H4 (cell line): ENCODE data around the gene PLEKHA6. TPM values are rescaled to one million over a fixed set of nuclear protein-coding genes. Genes with fewer than 3 reads are reported as not detected.
A peak's percentile ranks its signal among the peaks of the same experiment; 100 is the strongest.

Experiments
- DNase-seq: peaks from one replicate; pipeline ENCODE4 v3.0.0-alpha.2; 2015; ENCODE audit warnings: low spot score
- total RNA-seq: library from RNA; depleted of rRNA; stranded (reverse); fragments of >200 nt; shearing (Covaris generic); gene quantifications from 2 replicates; pipeline ENCODE4 v1.2.3, GENCODE V29; 2014

Gene PLEKHA6
- total RNA-seq, 1 experiment from 2014 or later: 1.2 TPM

DNA sequence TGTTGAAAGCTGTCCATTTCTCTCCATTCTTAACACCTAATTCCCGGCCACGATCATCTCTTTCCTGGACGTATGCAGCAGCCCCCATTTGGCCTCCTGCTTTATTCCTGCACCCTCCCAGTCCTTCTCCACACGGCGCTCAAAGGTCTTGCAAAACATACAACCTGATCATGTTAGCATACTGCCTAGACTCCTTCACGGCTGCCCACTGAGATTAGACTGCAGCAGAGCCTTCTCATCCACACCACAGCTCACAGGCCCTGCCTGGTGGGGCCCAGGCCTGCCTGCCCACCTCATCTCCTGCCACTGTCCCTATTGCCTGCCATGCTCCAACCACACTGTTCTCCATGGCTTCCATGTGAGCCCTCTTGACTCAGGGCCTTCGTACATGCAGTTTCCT lies 148.7 kb downstream of the PLEKHA6 start:
- no peak for DNase-seq

DNA sequence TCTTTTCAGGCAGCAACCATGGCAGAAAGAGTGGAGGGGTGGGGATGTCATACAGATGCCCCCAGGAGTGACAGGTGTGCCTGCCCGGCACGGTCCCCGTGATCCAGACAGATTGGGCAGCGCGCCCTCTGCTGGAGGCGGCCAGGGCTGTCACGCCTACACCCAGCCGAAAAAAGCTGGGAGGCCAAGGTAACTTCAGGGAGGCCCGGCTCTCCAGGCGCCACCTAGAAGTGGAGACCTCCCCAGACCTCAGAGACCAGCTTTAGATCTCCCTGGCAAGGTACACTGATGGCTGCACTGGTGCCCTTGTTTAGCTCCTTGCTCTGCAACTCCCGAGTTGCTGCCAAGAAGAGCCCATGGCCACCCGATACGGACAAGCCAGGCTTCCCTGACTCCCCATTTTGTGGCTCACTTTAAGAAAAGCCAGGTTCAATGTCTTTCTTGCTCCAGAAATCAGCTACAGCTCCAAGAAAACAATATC lies 152.6 kb downstream of the PLEKHA6 start:
- DNase-seq: peak; percentile 21

DNA sequence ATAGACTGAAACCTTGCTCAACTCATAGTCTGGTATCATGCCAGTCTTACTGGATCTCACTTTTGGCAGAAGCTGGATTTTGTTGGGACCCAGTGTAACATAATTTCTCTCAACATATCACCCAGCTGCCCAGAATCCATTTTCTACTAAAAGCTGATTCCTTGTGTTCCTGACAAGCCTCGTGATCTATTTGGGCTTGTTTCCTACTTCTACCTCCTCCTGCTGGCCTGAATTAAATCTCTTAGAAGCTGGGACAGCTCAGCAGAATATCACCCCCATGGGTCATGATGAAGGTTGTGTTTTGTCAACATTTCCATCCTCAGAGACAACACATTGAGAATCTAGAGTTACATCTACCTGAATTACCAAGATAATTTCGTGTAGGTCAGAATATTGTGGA lies 153.6 kb downstream of the PLEKHA6 start:
- DNase-seq: no peak

DNA sequence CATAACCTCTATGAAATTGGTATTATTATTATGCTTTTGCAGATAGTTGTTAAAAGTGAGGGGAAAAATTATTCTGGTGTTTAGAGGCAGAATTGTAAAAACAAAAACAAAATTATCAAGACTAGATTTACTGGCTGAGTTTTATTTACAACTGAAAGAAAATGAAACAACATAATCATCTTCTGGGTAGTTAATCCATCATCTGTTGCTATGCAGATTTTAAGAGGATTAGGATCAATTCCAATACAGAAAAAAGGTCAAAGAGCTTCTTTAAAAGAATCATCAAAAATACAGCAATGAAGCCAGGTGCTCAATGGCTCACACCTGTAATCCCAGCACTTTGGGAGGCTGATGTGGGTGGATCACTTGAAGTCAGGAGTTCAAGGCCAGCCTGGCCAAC lies 154.2 kb downstream of the PLEKHA6 start:
- DNase-seq: no peak

DNA sequence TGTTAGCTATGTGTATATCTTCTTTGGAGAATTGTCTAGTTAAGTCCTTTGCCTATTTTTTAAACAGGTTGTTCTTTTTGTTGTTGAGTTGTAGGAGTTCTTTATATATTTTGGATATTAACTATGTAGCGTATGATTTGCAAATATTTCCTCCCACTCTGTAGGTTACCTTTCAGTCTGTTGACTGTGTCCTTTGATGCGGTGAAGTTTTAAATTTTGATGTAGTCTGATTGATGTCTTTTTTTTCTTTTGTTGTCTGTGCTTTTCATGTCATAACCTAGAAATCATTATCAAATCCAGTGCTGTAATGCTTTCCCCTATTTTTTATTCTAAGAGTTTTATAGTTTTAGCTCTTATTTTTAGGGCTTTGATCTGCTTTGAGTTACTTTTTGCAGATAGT lies 154.8 kb downstream of the PLEKHA6 start:
- no peak for DNase-seq

DNA sequence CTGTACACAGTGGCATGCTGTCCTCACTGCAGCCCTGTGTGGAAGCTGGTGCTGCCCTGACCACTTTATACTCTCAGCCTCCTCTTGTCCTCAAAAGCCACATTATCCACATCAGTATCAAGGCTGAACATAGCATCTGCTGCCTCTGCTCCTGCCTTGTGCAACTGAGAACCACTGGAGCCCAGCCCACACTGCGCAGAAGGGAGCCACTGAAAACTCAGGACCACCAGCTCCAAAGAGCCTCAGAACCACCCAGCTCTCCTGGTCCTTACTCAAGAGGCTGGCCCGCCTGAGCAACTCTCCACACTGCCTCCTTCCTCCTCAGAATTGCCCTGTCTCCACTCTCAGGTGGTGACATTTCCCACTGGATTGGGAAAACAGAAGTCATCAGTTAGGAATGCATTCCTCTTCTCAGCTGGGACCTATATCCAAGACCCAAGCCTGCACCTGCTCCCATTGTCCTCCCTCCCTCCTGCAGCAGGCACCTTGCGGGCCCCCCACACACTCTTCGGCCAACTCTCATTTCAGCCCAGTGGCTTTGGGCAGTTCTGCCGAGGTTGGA lies 156.4 kb downstream of the PLEKHA6 start:
- DNase-seq: no peak

DNA sequence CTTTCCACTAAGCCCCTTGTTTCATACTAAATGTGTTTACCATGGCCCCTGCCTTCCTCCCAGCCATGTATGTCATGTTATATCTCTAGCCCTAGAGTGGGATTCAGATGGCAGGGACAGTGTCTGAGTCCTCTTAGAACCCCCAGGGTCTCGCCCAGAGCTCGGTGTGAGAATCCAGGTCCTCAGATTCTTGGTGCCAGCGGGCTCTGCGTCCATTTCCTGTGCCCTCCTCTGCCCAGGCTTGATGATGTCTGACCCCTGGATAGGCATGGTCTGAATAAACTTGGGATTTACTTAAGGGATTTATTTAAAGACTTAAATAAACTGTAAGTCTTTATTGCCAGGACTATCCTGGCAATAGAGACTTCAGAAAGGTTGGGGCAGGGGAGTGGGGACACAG lies 157.2 kb downstream of the PLEKHA6 start:
- no peak for DNase-seq

DNA sequence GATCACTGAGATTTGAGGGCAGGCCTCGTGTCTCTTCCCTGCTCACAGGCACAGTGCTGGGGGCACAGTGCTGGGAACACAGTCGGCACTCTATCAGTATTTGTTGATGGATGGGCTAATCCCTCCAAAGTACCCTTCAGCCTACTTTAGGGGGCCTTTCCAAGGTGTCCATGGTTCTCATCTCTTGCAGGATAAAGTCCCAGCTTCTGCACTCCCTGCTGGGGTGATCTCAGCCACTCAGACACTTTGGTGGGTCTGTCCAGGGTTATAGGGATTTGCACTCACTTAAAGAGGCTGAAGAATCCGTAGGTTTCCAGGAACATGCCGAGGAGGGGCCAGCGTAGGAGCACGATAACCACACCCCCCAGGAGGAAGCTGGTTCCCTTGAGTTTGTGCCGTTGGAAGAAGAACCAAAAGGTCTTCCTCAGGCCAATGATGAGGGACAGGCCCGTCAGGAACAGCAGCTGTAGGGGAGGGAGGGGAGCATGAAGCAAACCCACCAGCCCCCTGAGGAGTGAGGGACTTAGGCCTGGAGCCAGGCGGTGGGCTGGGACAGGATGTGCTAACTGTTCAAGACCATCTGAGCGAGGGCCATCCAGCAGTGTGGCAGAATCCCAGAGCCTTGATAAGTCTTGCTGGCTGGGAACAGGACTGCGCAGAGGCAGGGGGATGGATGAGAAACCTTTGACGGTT lies 158.2 kb downstream of the PLEKHA6 start:
- DNase-seq: no peak

DNA sequence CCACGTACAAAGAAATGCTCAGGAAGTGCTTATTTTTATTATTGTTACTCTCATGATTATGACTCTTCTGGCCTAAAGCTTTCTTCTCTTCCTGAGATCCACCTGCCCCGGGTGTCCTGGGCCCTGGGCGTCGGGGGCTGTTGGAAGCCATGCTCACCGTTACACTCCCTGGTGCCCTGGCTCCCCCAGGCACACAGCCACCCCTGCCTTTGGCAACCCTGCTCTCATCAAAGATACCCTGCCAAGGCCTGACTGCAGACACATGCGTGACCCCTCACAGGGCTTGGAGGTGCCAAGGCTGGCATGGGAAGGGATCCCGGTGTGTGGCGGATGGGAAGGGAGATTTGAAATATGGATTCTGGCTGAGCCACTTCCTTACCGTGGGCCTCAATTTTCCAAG lies 160.2 kb downstream of the PLEKHA6 start:
- DNase-seq: no peak

DNA sequence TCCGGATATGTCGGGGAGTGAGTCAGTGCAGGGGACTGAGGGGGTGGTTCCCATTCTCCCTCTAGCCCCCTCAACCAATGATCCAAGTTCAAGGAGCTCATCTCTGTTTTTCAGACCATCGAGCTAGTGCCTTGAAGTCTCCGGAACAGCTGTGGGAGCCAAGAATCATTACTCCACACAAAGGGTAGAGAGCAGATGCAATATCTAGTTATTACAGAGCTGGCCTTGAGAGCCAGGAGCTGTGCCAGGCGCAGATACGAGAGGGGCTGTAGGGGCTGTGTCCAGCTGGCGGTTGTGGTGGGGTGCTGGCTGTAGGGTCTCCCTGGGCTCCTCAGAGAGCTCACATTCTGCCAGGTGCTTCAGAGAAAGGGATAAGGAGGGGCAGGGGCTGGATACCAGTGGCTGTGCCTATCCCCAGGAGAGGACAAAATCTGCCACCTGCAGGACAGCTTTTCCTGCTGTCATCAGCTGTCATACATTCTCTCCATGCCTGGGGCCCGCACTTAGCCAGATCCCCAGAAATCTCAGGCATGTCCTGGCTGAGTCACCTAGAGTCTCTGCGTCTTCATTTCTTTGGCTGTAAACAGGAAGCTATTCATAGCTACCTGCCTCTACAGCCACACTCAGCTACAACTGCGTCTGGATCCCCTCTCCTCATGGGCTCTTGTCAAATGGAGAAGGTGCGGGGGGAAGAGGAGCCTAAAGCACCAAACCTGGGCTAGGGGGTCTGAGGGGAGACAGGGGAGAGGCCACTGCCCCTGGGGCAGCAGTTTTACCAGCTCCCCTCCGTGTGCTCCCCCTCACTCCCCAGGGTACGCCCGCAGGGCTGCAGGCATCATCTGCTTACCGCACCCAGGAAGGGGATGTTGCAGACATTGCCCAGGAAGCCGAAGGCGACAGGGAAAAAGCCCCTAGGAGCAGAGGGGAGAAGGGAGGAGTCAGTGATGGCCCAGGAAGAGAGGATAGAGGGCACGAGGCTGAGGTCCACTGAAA lies 161.1 kb downstream of the PLEKHA6 start:
- DNase-seq: peak; percentile 44

DNA sequence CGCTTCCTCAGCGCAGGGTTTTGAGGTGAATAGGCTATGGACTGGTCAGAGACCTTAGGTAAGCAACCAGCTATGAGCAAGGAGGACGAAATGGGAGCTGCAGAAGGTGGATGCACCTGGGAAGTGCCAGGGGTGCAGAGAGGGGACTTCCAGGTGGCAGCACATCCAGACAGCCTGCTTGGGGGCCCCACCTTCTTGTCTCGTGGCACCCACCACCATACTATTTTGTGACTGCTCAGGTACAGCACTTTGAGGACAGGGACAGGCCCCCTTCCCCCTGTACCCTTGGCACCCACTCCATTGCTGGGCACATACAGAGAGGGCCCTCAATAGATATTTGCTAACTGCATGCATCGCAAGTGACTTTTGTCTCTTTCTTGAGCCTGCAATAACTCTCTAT lies 162.7 kb downstream of the PLEKHA6 start:
- no peak for DNase-seq

DNA sequence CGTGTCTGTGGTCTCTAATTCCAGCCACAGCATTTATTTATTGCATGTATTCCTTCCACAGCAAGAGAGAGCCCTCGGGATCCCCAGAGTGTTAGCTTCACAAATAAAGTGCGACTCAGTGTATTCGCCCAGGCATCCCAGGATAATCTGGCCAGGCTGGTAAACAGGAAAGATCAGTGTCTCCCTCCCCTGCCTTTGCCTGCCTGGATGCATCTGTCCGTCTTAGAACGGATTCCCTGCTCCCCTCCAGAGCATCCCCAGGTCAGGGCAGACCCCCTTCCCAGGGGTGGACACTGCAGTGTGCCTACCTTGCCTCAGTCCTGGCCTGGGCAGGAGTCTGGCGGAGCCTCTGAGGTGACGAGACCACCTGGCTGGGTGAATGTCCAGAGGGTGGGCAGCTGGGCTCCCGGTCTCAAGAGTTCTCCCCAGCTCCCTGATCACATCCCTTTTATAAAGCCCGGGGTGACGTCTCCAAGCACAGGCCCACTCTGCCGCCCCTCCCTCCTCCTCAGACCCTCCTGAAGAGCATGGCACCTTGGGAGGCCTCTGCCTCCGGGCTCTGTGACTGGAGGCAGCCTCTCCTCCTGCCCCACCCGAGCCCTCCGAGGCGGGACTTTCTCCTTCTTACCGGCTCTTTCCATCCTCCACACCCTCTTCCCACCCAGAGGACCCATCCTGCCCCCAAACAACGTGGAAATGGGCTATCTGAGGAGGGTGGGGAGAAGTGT lies 163.5 kb downstream of the PLEKHA6 start, which contains the start of gene KISS1:
TSS of gene KISS1 (minus strand) at position 424 of the 728 bp plus-strand sequence. CDS start 3,615 bp downstream, outside the sequence.
- no peak for DNase-seq

DNA sequence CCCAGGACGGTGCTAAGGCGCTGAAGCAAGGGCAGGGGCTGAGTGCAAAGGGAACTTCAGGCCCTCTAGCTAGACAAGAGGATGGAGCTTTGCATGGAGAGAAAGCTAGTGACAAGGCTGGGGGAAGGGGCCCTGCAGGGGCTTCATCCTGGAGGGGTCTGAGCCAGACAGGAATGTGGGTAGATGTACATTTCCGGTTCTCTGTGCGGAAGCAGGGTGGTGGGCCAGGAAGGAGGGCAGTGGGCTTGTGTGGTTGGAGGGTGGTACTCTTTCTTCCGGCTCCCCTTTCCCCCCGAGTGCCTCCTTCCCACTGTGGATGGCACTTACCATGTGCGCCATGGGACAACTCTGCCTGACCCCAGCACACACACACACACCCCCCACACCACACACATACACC lies 165.0 kb downstream of the PLEKHA6 start:
- no peak for DNase-seq

DNA sequence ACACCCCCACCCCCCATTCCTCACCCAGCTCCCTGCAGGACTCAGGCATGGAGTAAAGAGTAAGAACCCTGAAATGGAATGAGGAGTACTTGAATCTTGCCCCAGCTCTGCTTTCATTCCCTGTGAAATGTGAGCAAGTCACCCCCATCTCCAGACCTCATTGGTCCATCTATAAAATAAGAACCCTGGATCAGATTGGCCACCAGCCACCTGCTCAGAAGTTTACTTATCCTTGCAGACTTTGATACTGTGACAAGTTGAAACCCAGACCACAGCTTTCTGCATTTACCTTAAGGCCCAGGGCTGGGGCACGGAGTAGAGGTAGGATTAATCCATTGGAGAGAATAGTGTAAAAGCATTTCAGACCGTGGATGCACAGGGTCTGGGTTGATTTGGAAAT lies 165.6 kb downstream of the PLEKHA6 start:
- no peak for DNase-seq

DNA sequence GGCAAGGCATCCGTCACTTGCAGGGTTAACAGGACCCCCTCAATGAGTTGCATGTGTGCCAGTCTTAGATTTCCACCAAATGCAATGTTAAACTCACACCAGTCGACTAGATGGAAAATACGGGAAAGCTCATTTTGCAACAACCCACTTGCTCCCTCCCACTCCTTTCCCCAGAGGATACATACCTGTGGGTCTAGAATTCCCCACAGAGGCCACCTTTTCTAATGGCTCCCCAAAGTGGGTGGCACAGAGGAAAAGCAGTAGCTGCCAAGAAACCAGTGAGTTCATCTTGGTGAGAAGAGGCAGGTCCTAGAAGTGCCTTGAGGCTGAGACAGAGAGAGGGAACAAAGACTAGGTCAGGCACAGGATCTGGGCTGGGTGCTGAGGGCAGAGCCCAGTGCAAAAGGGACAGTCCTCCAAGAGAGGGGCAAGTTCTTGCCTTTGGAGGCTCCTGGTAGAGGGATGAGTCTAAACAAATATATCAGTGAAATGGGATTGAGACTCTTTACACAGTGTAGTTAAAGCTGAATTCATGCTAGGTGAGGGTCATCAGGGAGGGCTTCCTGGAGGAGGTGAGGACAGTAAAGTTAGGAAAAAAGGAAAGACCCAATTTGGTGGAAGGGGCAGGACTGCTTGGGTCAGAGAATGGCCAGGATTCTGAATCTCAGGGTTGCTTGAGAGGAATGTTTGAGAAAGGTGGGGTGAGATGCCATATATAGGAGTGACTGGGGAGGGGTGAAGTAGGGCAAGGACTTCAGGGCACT lies 167.0 kb downstream of the PLEKHA6 start:
- DNase-seq: no peak

DNA sequence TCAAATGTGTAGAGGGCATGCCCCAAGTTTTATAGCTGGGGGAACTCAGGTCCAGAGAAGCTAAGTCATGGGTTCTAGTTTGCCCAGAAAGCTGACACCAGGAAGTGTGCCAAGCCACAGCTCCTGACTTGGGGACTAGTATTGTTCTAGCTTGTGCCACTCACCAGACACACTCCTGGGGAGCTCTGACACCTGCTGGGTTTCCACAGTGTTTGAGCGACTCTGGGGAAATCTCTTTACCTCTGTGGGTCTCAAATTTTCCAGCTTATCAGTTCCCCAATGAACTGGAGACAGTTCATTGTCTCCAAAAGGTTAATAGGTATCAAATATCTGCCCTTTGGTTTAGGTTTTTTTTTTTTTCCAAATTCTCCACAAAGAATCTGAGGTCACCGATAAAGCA lies 167.7 kb downstream of the PLEKHA6 start:
- DNase-seq: no peak

DNA sequence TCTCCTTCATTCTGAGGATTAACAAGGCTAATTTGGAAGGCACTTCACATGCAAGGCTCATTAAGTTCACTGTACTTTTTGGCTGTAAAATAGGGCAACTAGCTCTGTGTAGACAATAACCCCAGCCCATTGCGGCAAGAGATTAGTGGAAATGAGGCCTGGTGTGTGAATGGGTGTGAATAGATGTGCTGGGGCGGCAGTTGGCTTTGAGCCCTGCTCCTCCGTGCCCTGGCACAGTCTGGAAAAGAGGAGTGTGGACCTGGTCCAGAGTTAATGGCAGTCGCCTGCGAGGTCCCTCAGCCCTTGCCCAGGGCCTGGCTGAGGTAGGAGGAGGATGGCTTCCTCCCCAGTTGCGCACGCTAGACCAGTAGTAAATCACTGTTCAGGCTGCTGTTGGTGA lies 168.3 kb downstream of the PLEKHA6 start:
- no peak for DNase-seq

DNA sequence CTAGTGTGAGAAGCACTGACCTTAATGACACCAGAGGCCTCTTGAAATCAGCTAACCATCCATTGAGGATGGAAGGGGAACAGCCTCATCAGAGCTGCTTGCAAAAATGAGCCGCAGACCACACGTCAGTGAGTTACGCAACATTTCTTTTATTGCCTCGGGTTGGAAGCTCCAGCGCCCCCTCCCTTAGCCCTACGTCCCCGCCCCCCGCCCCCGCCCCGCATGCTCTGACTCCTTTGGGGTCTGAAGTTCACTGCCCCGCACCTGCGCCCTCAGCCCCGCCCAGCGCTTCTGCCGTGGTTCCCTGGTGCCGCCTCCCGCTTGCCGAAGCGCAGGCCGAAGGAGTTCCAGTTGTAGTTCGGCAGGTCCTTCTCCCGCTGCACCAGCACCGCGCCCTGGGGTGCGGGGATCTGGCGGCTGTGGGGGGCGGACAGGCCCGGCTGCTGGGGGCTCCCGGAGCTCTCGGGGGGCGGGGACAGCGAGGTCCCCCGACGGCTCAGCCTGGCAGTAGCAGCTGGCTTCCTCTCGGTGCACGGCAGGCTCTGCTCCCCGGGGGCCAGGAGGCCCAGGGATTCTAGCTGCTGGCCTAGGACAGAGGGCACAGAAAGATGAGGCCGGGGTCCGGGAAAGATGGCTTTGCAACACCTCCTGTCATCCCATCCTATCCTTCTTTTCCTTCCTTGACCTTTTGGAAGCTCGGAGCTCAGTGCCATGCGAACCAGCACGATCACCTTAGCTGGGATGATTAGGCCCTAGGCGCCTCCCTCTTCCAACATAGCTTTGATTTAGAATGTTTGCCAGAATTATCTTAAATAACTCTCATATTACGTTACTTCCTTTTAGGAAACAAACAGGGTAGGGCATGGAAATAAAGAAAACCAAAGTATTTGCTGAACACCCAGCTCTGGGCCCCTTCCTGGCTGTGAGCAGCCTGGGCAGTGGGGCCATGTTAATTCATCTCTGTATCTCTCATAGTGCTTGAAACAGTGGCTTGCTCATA lies 169.2 kb downstream of the PLEKHA6 start:
- DNase-seq: no peak

DNA sequence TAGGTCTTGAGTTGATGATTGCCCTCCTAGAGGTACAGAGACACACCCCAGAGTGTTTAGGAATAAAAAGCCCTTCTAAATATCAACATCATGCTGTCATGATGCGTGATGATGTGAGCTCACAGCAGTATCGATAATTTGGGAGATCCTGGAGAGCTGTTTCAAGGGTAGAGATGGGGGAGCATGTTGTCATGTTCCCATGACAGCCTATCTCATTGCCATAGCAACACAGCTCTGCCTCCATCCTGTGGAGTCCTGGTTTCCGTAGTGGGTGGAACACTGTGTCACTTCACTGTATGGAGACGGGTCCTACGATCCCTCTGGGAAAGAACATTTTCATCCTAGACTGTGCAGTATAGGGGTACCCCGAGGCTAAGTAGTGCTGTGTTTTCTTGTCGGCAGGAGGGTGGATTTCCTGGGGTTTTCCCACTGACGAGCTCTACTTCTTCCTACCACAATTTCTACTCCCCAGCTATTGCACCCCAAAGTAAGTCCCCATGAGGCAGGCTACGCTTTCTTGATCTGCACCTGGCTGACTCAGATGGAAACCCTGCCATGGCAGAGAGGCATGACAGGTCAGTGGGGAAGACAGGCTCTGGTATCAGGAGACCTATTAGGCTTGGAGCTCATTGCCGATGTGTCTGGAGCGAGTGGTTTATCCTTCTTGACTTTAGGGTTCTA lies 170.6 kb downstream of the PLEKHA6 start:
- no peak for DNase-seq
